Osteoblast (primary cell): ENCODE measurements around the gene SP140L. TPM values are rescaled to one million over a fixed set of nuclear protein-coding genes. Genes with fewer than 3 reads are reported as not detected.
A peak's percentile ranks its signal among the peaks of the same experiment; 100 is the strongest.
"Not testable (repeated sequence)": the region's sequence is repeated elsewhere in the genome, so short reads cannot be mapped to it uniquely, and the experiment has no call there.

ENCODE experiments used
- DNase-seq: peaks from one replicate; pipeline ENCODE4 v3.0.0; 2011; ENCODE audit warnings: low spot score, mixed read lengths; ENCODE audit not compliant: insufficient read length; ENCODE audit errors: missing footprints
- H2AFZ ChIP-seq: 2 replicates; pipeline ENCODE4 v1.6.0; 2011; ENCODE audit warnings: mild to moderate bottlenecking, low read length
- H3K27ac ChIP-seq: 2 replicates; pipeline ENCODE4 v1.5.1; 2011; ENCODE audit warnings: mild to moderate bottlenecking, low read depth, low read length, moderate library complexity
- H3K27me3 ChIP-seq: 2 replicates; pipeline ENCODE4 v1.6.0; 2012; ENCODE audit warnings: mild to moderate bottlenecking, control low read depth, inconsistent platforms, low read length, moderate library complexity; ENCODE audit not compliant: insufficient read depth
- H3K36me3 ChIP-seq: 2 replicates; pipeline ENCODE4 v1.5.1; 2011; ENCODE audit warnings: mild to moderate bottlenecking, low read length, control low read depth, moderate library complexity; ENCODE audit not compliant: insufficient read depth
- H3K4me1 ChIP-seq: 2 replicates; pipeline ENCODE4 v1.5.1; 2011; ENCODE audit warnings: mild to moderate bottlenecking, low read length, control low read depth, moderate library complexity; ENCODE audit not compliant: insufficient read depth
- H3K4me2 ChIP-seq: 2 replicates; pipeline ENCODE4 v1.6.0; 2011; ENCODE audit warnings: mild to moderate bottlenecking, low read length; ENCODE audit not compliant: insufficient read depth
- H3K4me3 ChIP-seq: fragments of 200-600 bp; sonication (generic); 3 replicates; pipeline ENCODE4 v1.5.1; 2012; ENCODE audit warnings: mild to moderate bottlenecking, low read length, inconsistent platforms; ENCODE audit not compliant: insufficient read depth
- H3K79me2 ChIP-seq: 2 replicates; pipeline ENCODE4 v1.6.0; 2012; ENCODE audit warnings: mild to moderate bottlenecking, low read length, control low read depth, inconsistent platforms; ENCODE audit not compliant: insufficient read depth
- H3K9me3 ChIP-seq: 2 replicates; pipeline ENCODE4 v1.5.1; 2011; ENCODE audit warnings: low read depth, low read length, control low read depth
- H4K20me1 ChIP-seq: 2 replicates; pipeline ENCODE4 v1.6.0; 2012; ENCODE audit warnings: mild to moderate bottlenecking, low read length, control low read depth; ENCODE audit not compliant: insufficient read depth
- CTCF ChIP-seq: IDR thresholded peaks from 2 replicates; pipeline ENCODE4 v1.5.1; 2011; ENCODE audit warnings: mild to moderate bottlenecking, low read depth, low read length, moderate library complexity; ENCODE audit errors: extremely low read depth
- total RNA-seq: library from RNA; depleted of rRNA; stranded (reverse); fragments of >200 nt; gene quantifications from 2 replicates; pipeline ENCODE4 v1.2.3, GENCODE V29; 2012

Gene SP140L
- total RNA-seq, 1 donor: 15.6 TPM

- no peak overlapping the region for H2AFZ ChIP-seq
- no peaks in the 10 kb centered on the region for H4K20me1 ChIP-seq
- no peak for TF ChIP-seq CTCF
- H3K4me1 ChIP-seq: peaks cover 20% of the 10 kb centered on the region
- DNase-seq: peak; percentile 96
- H3K79me2 ChIP-seq: no peaks in the 10 kb centered on the region
- H3K4me2 ChIP-seq: peak overlapping the region; percentile 19
- H3K4me3 ChIP-seq: no peak overlapping the region
- H3K27me3 ChIP-seq: no peaks in the 10 kb centered on the region
- peaks cover 8% of the 10 kb centered on the region for H3K36me3 ChIP-seq
- H3K27ac ChIP-seq: peak overlapping the region; percentile 58
- no peaks in the 10 kb centered on the region for H3K9me3 ChIP-seq
Measured at GRCh38 chr2:230408244-230408842, 81.3 kb downstream of the SP140L start.

GRCh38 chr2:230409316-230409715 is 82.3 kb downstream of the SP140L start:
- H3K4me1 ChIP-seq: peaks cover 20% of the 10 kb centered on the region
- not testable (repeated sequence) for H3K9me3 ChIP-seq, H4K20me1 ChIP-seq, H3K27me3 ChIP-seq, H3K79me2 ChIP-seq, H2AFZ ChIP-seq, H3K4me2 ChIP-seq, H3K4me3 ChIP-seq, DNase-seq, H3K27ac ChIP-seq, H3K36me3 ChIP-seq

GRCh38 chr2:230410263-230410662 is 83.3 kb downstream of the SP140L start:
- no peak overlapping the region for H3K27ac ChIP-seq
- peaks cover 22% of the 10 kb centered on the region for H3K4me1 ChIP-seq
- H3K4me2 ChIP-seq: no peak overlapping the region
- no peak for TF ChIP-seq CTCF
- H3K36me3 ChIP-seq: peaks cover 8% of the 10 kb centered on the region
- H2AFZ ChIP-seq: no peak overlapping the region
- H4K20me1 ChIP-seq: no peaks in the 10 kb centered on the region
- no peak for DNase-seq
- H3K4me3 ChIP-seq: no peak overlapping the region
- no peaks in the 10 kb centered on the region for H3K27me3 ChIP-seq
- no peaks in the 10 kb centered on the region for H3K79me2 ChIP-seq
- H3K9me3 ChIP-seq: no peaks in the 10 kb centered on the region

- H2AFZ ChIP-seq: peak overlapping the region; percentile 87
- peak overlapping the region; percentile 84 for H3K4me3 ChIP-seq
- peak overlapping the region; percentile 87 for H3K27ac ChIP-seq
- DNase-seq: peak; percentile 49
- no peaks in the 10 kb centered on the region for H3K9me3 ChIP-seq
- peaks cover 27% of the 10 kb centered on the region for H3K4me1 ChIP-seq
- no peaks in the 10 kb centered on the region for H4K20me1 ChIP-seq
- H3K79me2 ChIP-seq: peaks cover 3% of the 10 kb centered on the region
- H3K36me3 ChIP-seq: peaks cover 8% of the 10 kb centered on the region
- TF ChIP-seq CTCF: no peak
- peak overlapping the region; percentile 90 for H3K4me2 ChIP-seq
- H3K27me3 ChIP-seq: no peaks in the 10 kb centered on the region
Measured at GRCh38 chr2:230410861-230411569, 84.0 kb downstream of the SP140L start.
